PC-3 (cell line): ENCODE results near the gene ACBD4.

Experiments
- EZH2phosphoT487 ChIP-seq: fragments of 300-600 bp; sonication (generic); IDR thresholded peaks from 2 replicates; pipeline ENCODE4 v1.6.1; 2018; ENCODE audit warnings: mild to moderate bottlenecking, antibody characterized with exemption, low read length, borderline replicate concordance
- TF ChIP-seq, protein P1 (sequence below): fragments of 300-600 bp; sonication (generic); conservative IDR thresholded peaks from 2 replicates; pipeline ENCODE4 v1.5.1; 2017; ENCODE audit warnings: antibody characterized with exemption, low read depth, mild to moderate bottlenecking, low read length

DNA sequence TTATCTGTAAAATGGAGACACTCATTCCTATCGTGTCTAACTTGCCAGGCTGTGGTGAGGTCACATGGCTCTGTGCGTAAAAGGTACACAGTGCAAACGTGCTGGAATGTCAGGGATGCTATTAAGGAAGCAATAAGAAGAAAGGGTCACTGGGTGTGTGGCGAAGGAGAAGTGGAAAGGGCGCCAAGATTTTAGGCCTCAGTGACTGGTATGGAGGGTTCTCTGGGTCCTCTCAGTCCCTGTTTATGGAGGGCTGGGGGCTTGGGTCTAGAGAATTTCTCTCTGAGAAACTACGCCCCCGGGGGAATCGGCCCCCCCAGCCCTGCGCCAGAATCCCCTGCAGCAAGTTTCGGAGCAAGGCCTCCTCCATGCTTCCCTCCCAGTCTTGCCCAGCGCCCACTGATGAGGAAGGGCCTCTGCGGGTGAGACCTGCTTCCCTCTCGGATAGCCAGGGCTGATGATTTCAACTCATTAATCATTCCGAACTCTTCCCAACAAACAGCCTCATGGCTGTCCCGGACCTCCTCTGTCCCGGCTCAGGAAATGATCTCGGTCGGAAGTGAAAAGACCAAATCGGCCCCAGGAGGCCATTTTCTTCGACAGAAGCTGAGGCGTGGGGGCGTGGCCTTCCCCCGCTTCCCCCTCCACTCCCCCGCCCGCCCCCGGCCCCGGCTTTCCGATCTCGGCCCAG is 11.5 kb downstream of the ACBD4 start:
- TF ChIP-seq, protein P1, sequence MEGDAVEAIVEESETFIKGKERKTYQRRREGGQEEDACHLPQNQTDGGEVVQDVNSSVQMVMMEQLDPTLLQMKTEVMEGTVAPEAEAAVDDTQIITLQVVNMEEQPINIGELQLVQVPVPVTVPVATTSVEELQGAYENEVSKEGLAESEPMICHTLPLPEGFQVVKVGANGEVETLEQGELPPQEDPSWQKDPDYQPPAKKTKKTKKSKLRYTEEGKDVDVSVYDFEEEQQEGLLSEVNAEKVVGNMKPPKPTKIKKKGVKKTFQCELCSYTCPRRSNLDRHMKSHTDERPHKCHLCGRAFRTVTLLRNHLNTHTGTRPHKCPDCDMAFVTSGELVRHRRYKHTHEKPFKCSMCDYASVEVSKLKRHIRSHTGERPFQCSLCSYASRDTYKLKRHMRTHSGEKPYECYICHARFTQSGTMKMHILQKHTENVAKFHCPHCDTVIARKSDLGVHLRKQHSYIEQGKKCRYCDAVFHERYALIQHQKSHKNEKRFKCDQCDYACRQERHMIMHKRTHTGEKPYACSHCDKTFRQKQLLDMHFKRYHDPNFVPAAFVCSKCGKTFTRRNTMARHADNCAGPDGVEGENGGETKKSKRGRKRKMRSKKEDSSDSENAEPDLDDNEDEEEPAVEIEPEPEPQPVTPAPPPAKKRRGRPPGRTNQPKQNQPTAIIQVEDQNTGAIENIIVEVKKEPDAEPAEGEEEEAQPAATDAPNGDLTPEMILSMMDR: no peak
- TF ChIP-seq EZH2phosphoT487: no peak
